ENCODE results near the gene GGCX. TPM values are rescaled to one million over a fixed set of nuclear protein-coding genes. Genes with fewer than 3 reads are reported as not detected.

GGCX gene
- total and polyA plus RNA-seq, 9 of the 15 experiments (the other 6 are each of a cell fraction or from before 2014, with no cell fraction given), result 14.4 to 47.1 (median 28.1) TPM

DNA sequence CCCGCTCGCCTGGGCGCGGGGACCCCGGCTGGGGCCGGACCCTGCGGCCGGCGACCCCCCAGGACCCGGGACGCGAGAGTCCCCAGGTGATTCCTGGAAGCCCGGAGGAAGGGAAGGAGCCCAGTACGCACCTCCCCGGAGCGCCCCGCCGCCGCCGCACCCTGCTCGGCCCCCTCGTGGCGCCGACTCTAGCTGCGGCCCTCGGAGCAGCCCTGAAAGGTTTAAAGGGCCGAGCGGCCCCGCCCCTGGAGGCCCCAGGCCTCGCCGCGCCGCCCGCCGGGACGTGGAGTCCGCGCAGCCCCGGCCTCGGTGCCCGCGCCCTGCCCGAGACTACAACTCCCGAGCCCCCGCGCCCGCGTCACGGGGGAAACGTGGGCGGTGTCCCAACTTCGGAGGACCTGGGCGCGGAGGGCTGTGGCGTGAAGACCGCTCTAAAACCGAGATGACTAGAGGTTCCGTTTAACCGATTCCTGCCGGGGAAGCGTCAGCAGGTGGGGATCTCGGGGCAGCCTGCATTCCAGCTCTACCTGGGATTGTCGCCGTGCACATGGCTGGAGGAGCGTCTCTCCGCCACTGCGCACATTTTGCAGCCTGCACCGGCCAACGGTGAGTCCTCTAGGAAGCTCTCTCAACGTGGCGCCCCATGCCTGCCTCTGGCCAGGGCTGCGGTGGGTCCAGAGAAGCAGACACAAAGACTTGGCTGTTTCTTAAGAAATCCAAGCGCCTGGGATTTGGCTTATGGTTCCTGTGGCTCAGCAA lies 41.4 kb upstream of the GGCX start, which contains the start of gene TMEM150A (continued):
- TF ChIP-seq, protein P1, sequence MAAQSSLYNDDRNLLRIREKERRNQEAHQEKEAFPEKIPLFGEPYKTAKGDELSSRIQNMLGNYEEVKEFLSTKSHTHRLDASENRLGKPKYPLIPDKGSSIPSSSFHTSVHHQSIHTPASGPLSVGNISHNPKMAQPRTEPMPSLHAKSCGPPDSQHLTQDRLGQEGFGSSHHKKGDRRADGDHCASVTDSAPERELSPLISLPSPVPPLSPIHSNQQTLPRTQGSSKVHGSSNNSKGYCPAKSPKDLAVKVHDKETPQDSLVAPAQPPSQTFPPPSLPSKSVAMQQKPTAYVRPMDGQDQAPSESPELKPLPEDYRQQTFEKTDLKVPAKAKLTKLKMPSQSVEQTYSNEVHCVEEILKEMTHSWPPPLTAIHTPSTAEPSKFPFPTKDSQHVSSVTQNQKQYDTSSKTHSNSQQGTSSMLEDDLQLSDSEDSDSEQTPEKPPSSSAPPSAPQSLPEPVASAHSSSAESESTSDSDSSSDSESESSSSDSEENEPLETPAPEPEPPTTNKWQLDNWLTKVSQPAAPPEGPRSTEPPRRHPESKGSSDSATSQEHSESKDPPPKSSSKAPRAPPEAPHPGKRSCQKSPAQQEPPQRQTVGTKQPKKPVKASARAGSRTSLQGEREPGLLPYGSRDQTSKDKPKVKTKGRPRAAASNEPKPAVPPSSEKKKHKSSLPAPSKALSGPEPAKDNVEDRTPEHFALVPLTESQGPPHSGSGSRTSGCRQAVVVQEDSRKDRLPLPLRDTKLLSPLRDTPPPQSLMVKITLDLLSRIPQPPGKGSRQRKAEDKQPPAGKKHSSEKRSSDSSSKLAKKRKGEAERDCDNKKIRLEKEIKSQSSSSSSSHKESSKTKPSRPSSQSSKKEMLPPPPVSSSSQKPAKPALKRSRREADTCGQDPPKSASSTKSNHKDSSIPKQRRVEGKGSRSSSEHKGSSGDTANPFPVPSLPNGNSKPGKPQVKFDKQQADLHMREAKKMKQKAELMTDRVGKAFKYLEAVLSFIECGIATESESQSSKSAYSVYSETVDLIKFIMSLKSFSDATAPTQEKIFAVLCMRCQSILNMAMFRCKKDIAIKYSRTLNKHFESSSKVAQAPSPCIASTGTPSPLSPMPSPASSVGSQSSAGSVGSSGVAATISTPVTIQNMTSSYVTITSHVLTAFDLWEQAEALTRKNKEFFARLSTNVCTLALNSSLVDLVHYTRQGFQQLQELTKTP (IDR thresholded peaks at IDR 0.05; ENCODE audit: low read depth in 1 of 2, partially characterized antibody in 2 of 2), result peak in 1 of 2 experiments; percentile 93
- TF ChIP-seq HDAC1 (IDR thresholded peaks at IDR 0.05) (peak in 1 of 2 experiments; percentile 99; a peak in 2 of 4 replicates), YY1 (IDR thresholded peaks at IDR 0.05; ENCODE audit: borderline replicate concordance in 1 of 3, control insufficient read depth in 1 of 3, extremely low read depth in 1 of 3, insufficient read depth in 3 of 3, insufficient read length in 1 of 3, insufficient replicate concordance in 2 of 3, low read depth in 1 of 3, low read length in 2 of 3) (peak in 1 of 3 experiments; percentile 32), RAD51 (IDR thresholded peaks at IDR 0.05; ENCODE audit: borderline replicate concordance, low read depth) (peak; percentile 29; the same call in 1 of the 2 replicates), ZNF75A (CRISPR knock-in tag; IDR thresholded peaks at IDR 0.05) (no peak), ATF7 (IDR thresholded peaks at IDR 0.05) (peak; percentile 78), TEAD4 (IDR thresholded peaks at IDR 0.05; ENCODE audit: low read length) (no peak), TEAD4 (CRISPR knock-in tag; IDR thresholded peaks at IDR 0.05; ENCODE audit: borderline replicate concordance) (no peak), ZNF764 (CRISPR knock-in tag; IDR thresholded peaks at IDR 0.05; ENCODE audit: low read depth) (no peak), CBX1 (IDR thresholded peaks at IDR 0.05; ENCODE audit: low read depth) (no peak; the same call in 1 of the 2 replicates)
- TF ChIP-seq, protein P2, sequence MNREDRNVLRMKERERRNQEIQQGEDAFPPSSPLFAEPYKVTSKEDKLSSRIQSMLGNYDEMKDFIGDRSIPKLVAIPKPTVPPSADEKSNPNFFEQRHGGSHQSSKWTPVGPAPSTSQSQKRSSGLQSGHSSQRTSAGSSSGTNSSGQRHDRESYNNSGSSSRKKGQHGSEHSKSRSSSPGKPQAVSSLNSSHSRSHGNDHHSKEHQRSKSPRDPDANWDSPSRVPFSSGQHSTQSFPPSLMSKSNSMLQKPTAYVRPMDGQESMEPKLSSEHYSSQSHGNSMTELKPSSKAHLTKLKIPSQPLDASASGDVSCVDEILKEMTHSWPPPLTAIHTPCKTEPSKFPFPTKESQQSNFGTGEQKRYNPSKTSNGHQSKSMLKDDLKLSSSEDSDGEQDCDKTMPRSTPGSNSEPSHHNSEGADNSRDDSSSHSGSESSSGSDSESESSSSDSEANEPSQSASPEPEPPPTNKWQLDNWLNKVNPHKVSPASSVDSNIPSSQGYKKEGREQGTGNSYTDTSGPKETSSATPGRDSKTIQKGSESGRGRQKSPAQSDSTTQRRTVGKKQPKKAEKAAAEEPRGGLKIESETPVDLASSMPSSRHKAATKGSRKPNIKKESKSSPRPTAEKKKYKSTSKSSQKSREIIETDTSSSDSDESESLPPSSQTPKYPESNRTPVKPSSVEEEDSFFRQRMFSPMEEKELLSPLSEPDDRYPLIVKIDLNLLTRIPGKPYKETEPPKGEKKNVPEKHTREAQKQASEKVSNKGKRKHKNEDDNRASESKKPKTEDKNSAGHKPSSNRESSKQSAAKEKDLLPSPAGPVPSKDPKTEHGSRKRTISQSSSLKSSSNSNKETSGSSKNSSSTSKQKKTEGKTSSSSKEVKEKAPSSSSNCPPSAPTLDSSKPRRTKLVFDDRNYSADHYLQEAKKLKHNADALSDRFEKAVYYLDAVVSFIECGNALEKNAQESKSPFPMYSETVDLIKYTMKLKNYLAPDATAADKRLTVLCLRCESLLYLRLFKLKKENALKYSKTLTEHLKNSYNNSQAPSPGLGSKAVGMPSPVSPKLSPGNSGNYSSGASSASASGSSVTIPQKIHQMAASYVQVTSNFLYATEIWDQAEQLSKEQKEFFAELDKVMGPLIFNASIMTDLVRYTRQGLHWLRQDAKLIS (CRISPR knock-in tag; IDR thresholded peaks at IDR 0.05), result 0 out of 2 replicates have a peak, but pooled peaks have one; percentile 44
- TF ChIP-seq, protein P3, sequence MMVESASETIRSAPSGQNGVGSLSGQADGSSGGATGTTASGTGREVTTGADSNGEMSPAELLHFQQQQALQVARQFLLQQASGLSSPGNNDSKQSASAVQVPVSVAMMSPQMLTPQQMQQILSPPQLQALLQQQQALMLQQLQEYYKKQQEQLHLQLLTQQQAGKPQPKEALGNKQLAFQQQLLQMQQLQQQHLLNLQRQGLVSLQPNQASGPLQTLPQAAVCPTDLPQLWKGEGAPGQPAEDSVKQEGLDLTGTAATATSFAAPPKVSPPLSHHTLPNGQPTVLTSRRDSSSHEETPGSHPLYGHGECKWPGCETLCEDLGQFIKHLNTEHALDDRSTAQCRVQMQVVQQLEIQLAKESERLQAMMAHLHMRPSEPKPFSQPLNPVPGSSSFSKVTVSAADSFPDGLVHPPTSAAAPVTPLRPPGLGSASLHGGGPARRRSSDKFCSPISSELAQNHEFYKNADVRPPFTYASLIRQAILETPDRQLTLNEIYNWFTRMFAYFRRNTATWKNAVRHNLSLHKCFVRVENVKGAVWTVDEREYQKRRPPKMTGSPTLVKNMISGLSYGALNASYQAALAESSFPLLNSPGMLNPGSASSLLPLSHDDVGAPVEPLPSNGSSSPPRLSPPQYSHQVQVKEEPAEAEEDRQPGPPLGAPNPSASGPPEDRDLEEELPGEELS (CRISPR knock-in tag; IDR thresholded peaks at IDR 0.05; ENCODE audit: borderline replicate concordance), result no peak
- TF ChIP-seq, protein P4, sequence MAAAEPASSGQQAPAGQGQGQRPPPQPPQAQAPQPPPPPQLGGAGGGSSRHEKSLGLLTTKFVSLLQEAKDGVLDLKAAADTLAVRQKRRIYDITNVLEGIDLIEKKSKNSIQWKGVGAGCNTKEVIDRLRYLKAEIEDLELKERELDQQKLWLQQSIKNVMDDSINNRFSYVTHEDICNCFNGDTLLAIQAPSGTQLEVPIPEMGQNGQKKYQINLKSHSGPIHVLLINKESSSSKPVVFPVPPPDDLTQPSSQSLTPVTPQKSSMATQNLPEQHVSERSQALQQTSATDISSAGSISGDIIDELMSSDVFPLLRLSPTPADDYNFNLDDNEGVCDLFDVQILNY (CRISPR knock-in tag; IDR thresholded peaks at IDR 0.05), result 0 out of 2 replicates have a peak, but pooled peaks have one; percentile 26

Measured in K562 (cell line).